Stomach (tissue), 9 donors: ENCODE measurements around the gene RS1. TPM values are rescaled to one million over a fixed set of nuclear protein-coding genes. Genes with fewer than 3 reads are reported as not detected.
A peak's percentile ranks its signal among the peaks of the same experiment; 100 is the strongest.

Source experiments
- DNase-seq, 2 donors: peaks; one replicate each; pipeline versions ENCODE4 v3.0.0 to v3.0.0-alpha.2; 2013 to 2019
- H3K27ac ChIP-seq, 5 donors: fragments of 200-600 bp in 4 of 5; sonication (generic) in 4 of 5; one replicate each; pipeline ENCODE4 v1.5.1; 2013 to 2019; ENCODE audit warnings: mild to moderate bottlenecking in 1 of 5, moderate library complexity in 1 of 5
- H3K27me3 ChIP-seq, 3 donors: fragments of 200-600 bp; sonication (generic); one replicate each; pipeline ENCODE4 v1.5.1; 2017 to 2019; ENCODE audit warnings: mixed run types in 1 of 3
- H3K36me3 ChIP-seq, 4 donors: fragments of 200-600 bp; sonication (generic); 1 replicate in 3 of 4; 2 replicates in 1 of 4; pipeline ENCODE4 v1.5.1; 2016 to 2019
- H3K4me1 ChIP-seq, 4 donors: fragments of 200-600 bp; sonication (generic); one replicate each; pipeline ENCODE4 v1.5.1; 2016 to 2019
- H3K4me3 ChIP-seq, 4 donors: fragments of 200-600 bp; sonication (generic) in 3 of 4; one replicate each; pipeline ENCODE4 v1.5.1; 2016 to 2019; ENCODE audit warnings: mild to moderate bottlenecking in 1 of 4
- H3K9me3 ChIP-seq, 4 donors: fragments of 200-600 bp; sonication (generic); one replicate each; pipeline ENCODE4 v1.5.1; 2016 to 2019
- EP300 ChIP-seq: sonication (generic); formaldehyde crosslinking; IDR thresholded peaks from one replicate; pipeline ENCODE4 v1.6.1; 2017; ENCODE audit warnings: antibody characterized with exemption
- POLR2A ChIP-seq, 4 donors: fragments of 450-650 bp; IDR thresholded peaks; one replicate each; pipeline ENCODE4 v1.6.1; 2016; ENCODE audit warnings: antibody characterized with exemption in 4 of 4, control low read depth in 2 of 4, mild to moderate bottlenecking in 1 of 4, moderate library complexity in 1 of 4
- POLR2AphosphoS5 ChIP-seq, 3 donors: sonication (generic); formaldehyde crosslinking; IDR thresholded peaks; one replicate each; pipeline ENCODE4 v1.6.1; 2016; ENCODE audit warnings: antibody characterized with exemption in 3 of 3
- WGBS, 5 donors: extraction: QIAGEN DNeasy Blood & Tissue Kit in 3 of 5; methylation state at CpG; one replicate each; pipeline versions ENCODE4 v1.1.5 to v1.1.7; 2013 to 2018; 5-methylcytosine and 5-hydroxymethylcytosine counted together
- intact Hi-C: fragments of 100-400 bp; cut with DNase I; formaldehyde crosslinking; loops from one replicate; pipeline ENCODE4 v1.15.1; 2023; ENCODE audit warnings: low total_unique reads
- polyA plus RNA-seq, 3 donors: library from polyadenylated mRNA; stranded (reverse); fragments of 200-250 nt; gene quantifications; one replicate each; pipeline ENCODE4 v1.2.3, GENCODE V29; 2013
- total RNA-seq, 5 donors: library from RNA; depleted of rRNA; stranded (reverse); fragments of >200 nt; gene quantifications; one replicate each; pipeline versions ENCODE4 v1.1.0 to v1.2.3, GENCODE V29; 2014 to 2016
- TF ChIP-seq, protein P1 (sequence below), 7 experiments: fragments of 450-650 bp in 4 of 7; fragments of 200-600 bp in 3 of 7; sonication (generic) in 3 of 7; IDR thresholded peaks; one replicate each; pipeline ENCODE4 v1.5.1; 2016 to 2019; ENCODE audit warnings: antibody characterized with exemption in 7 of 7, control low read depth in 2 of 7, mild to moderate bottlenecking in 1 of 7
- donor health status: healthy with polysubstance abuse.
- donor health status: Bipolar disorder and iron deficiency.
- donor health status: healthy.

RS1 gene
- total and polyA plus RNA-seq, 8 donors, result not detected

DNA sequence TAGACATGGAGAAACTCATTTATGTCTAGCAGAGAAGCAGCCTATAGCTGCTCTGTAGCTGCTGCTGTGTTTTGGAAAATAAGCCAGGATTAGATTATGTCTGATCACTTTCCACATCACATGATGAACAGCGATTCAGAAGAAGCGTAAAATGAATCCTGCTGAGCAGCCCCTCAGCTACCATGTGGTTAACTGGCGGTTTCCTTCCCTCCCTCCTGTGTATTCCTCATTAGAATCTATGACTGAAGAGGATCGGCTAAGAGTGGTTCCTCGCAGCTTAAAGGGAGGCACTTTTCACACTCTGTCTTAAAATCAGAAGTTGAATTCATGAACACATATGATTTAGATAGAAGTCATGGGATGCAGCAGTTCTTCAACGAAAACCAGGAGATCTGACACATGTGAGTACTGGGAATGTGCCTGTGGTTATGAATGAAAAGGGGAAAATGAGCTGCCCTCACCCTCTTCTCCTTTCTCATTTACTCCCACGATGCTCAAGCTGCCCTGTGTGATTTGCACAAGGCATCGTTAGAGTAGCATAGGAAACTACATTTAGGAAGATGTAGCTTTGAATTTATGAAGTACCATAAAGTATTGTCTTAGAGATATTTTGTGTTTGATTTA, 35.6 kb upstream of the RS1 start, which contains the start of gene PPEF1:
PPEF1 (plus strand) TSS at position 220 of the 624 bp plus-strand sequence; CDS start at position 356, 136 bp downstream.
- peaks cover 0 to 5% (median 0%) of the 10 kb centered on the region in 4 donors for H3K4me1 ChIP-seq
- intact Hi-C loops, result no loop called here
- DNase-seq, result peak in 1 of 2 donors; percentile 23
- no peaks in the 10 kb centered on the region for H3K9me3 ChIP-seq
- no peak within 1 kb of the TSS for H3K4me3 ChIP-seq
- TF ChIP-seq, protein P1, sequence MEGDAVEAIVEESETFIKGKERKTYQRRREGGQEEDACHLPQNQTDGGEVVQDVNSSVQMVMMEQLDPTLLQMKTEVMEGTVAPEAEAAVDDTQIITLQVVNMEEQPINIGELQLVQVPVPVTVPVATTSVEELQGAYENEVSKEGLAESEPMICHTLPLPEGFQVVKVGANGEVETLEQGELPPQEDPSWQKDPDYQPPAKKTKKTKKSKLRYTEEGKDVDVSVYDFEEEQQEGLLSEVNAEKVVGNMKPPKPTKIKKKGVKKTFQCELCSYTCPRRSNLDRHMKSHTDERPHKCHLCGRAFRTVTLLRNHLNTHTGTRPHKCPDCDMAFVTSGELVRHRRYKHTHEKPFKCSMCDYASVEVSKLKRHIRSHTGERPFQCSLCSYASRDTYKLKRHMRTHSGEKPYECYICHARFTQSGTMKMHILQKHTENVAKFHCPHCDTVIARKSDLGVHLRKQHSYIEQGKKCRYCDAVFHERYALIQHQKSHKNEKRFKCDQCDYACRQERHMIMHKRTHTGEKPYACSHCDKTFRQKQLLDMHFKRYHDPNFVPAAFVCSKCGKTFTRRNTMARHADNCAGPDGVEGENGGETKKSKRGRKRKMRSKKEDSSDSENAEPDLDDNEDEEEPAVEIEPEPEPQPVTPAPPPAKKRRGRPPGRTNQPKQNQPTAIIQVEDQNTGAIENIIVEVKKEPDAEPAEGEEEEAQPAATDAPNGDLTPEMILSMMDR (IDR thresholded peaks at IDR 0.05), result no peak
- TF ChIP-seq POLR2AphosphoS5 (IDR thresholded peaks at IDR 0.05) (no peak), POLR2A (IDR thresholded peaks at IDR 0.05) (no peak), EP300 (no peak)
- H3K27me3 ChIP-seq, result no peaks in the 10 kb centered on the region
- H3K27ac ChIP-seq, result no peak within 1 kb of the TSS
- 41 to 67% (median 66%) methylated on average over 8 of the region's 8 CpGs for WGBS, 5 donors
- no peaks in the 10 kb centered on the region for H3K36me3 ChIP-seq

DNA sequence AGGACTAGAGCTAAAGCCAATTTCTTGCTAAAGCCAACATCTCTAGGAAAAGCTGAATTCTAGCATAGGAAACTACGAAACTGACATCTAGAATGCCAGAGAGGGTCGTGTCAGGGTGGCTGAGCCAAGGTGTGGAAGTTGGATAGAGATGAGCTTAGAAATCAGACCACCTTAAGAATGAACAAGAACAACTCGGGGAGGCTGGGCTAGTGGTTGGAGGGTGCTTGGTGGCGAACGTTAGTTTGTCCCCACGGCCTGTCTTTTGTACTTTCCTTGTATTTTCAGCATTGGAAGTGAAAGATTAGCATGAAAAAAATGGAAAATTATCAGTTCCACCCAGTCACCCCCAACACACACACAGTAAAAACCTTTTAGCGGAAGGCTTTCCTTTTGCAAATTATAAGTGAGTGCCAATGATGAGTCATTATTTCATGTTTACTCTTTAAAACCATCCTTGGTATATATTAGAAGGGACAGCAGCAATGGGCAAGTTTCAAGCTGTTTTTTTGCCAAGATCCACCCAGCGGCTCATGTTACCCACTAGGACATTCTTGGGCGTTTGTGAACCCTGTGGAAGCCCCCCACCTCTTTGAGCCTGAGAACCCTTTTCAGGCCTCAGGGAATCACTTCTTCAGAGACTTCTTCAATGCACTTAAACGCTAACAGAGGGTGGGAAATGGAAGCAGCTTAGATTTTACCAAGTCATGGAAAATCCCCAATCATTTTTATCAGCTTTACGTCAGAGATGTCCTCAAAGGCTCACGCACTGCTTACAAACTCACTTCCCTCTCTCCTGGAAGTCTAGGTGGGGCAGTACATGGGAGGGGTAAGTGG, 30.7 kb upstream of the RS1 start:
- peak in 1 of 2 donors; percentile 17 for DNase-seq
- 32 to 49% (median 39%) methylated on average over 10 to 12 of the region's 12 CpGs for WGBS, 5 donors
- Histone ChIP-seq H3K27ac (peak overlapping the region in 2 of 5 donors; percentile 23 to 43), H3K27me3 (no peaks in the 10 kb centered on the region), H3K4me1 (peaks cover 0 to 15% (median 0%) of the 10 kb centered on the region in 4 donors), H3K36me3 (no peaks in the 10 kb centered on the region), H3K4me3 (no peak overlapping the region), H3K9me3 (no peaks in the 10 kb centered on the region)
- TF ChIP-seq, protein P1 (IDR thresholded peaks at IDR 0.05), result no peak
- TF ChIP-seq EP300, result no peak
- TF ChIP-seq POLR2AphosphoS5 (IDR thresholded peaks at IDR 0.05), result no peak
- TF ChIP-seq POLR2A (IDR thresholded peaks at IDR 0.05), result no peak
- intact Hi-C loops, result no loop called here

DNA sequence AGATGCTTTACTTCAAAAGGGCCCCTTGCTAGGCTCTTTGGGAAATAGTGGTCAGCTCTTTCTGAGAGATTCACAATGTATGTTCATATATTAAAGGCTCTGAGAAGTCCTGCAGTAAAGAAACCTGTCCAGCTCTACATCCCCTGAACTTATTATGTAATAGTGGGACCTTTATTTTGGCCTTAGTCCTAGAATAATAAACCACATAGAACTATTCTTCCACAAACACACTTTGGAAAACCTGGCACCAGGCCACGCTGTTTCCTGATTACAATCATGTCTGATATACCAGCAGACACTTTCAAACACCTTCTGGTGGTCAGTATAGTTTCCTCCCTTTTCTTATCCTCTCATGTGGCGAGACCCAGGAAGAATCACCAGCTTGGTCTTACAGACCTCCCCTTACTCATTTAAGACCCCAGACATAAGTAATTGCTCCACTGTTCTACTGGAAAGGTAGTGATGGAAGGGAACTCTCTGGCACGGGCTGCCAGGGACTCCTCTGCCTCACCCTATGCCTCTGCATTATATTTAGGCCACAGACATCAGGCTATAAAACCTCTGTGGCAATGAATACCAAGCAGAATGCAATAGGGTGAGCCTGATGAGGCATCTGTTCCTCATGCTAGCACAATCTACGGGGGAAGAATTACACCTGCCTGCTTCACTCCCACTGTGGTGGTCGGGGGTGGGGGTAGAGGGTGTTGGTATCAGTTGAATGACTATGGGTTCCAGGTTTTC, 29.9 kb upstream of the RS1 start:
- TF ChIP-seq EP300 (no peak), POLR2AphosphoS5 (IDR thresholded peaks at IDR 0.05) (no peak), POLR2A (IDR thresholded peaks at IDR 0.05) (no peak)
- TF ChIP-seq, protein P1 (IDR thresholded peaks at IDR 0.05), result no peak
- Histone ChIP-seq H3K36me3 (no peaks in the 10 kb centered on the region), H3K4me1 (peaks cover 0 to 15% (median 0%) of the 10 kb centered on the region in 4 donors), H3K9me3 (no peaks in the 10 kb centered on the region), H3K27ac (peak overlapping the region in 1 of 5 donors; percentile 43), H3K4me3 (no peak overlapping the region), H3K27me3 (no peaks in the 10 kb centered on the region)
- DNase-seq, result peak; percentile 22 to 85
- 45 to 63% (median 55%) methylated on average over 4 to 5 of the region's 5 CpGs for WGBS, 5 donors
- intact Hi-C loops, result no loop called here
